K562 (cell line): ENCODE data around the gene KIF26B. TPM values are rescaled to one million over a fixed set of nuclear protein-coding genes. Genes with fewer than 3 reads are reported as not detected.

Source experiments
- ATAC-seq: fragments of 200-7000 bp; cut with Tn5 transposase; 3 replicates; pipeline ENCODE4 v1.9.1; 2020; ENCODE audit warnings: moderate library complexity
- BruUV-seq: library from RNA; stranded (reverse); fragments of 400-500 nt; replicated peaks from 2 replicates; lab custom pipeline; 2021; lab: Mats Ljungman, UMichigan
- CTCF ChIA-PET: fragments of 300-600 bp; formaldehyde crosslinking; extraction: SDS; loops from one replicate; lab custom pipeline; 2021; ENCODE audit warnings: low intra/inter-chr PET ratio; lab: Yijun Ruan, JAX
- POLR2A ChIA-PET: fragments of 300-600, 350-650 bp; sonication (Branson Sonifier 250); formaldehyde crosslinking; extraction: SDS; loops from one replicate; lab custom pipeline; 2021; ENCODE audit warnings: antibody characterized with exemption, inconsistent platforms; lab: Yijun Ruan, JAX
- DNase-seq, 4 experiments: peaks; one replicate each; pipeline versions ENCODE4 v3.0.0 to v3.0.0-alpha.2; 2011 to 2018; ENCODE audit warnings: low spot score in 3 of 4, mixed read lengths in 3 of 4; ENCODE audit errors: extremely low read depth in 1 of 4
- FAIRE-seq: peaks from 2 replicates; lab custom pipeline; 2011; peaks lifted over from hg19 to GRCh38; lab: Jason Lieb, UNC
- H2AFZ ChIP-seq: 2 replicates; pipeline ENCODE4 v1.6.0; 2011; ENCODE audit warnings: low read depth, low read length, control low read depth, inconsistent platforms
- H3K27ac ChIP-seq: fragments of 200-600 bp; 3 replicates; pipeline ENCODE4 v1.8.0; 2011; ENCODE audit warnings: low read depth, mild to moderate bottlenecking, control low read depth, inconsistent platforms, low read length, moderate library complexity, mixed read lengths; ENCODE audit errors: extremely low read depth
- H3K27me3 ChIP-seq, 2 experiments: fragments of 300-600 bp in 1 of 2; 2 replicates in 1 of 2; 3 replicates in 1 of 2; pipeline versions ENCODE4 v1.6.0 to v1.8.0; 2011; ENCODE audit warnings: inconsistent platforms in 2 of 2, low read length in 2 of 2, mild to moderate bottlenecking in 1 of 2, mixed read lengths in 1 of 2, moderate library complexity in 1 of 2; ENCODE audit not compliant: control insufficient read depth in 2 of 2, insufficient read depth in 2 of 2
- H3K36me3 ChIP-seq: fragments of 300-600 bp; 3 replicates; pipeline ENCODE4 v1.8.0; 2011; ENCODE audit warnings: mild to moderate bottlenecking, low read length, inconsistent platforms; ENCODE audit not compliant: control insufficient read depth, insufficient read depth
- H3K4me1 ChIP-seq, 2 experiments: fragments of 200-600 bp in 1 of 2; replicated peaks in 1 of 2; 2 replicates in 1 of 2; 3 replicates in 1 of 2; pipeline versions ENCODE4 v1.5.1 to v1.8.0; 2011; ENCODE audit warnings: inconsistent platforms in 2 of 2, low read length in 2 of 2, mild to moderate bottlenecking in 1 of 2, mixed read lengths in 1 of 2, moderate library complexity in 1 of 2; ENCODE audit not compliant: control insufficient read depth in 2 of 2, insufficient read depth in 2 of 2
- H3K4me2 ChIP-seq: 2 replicates; pipeline ENCODE4 v1.6.1; 2011; ENCODE audit warnings: low read length, control low read depth, inconsistent platforms, mixed read lengths; ENCODE audit not compliant: insufficient read depth
- H3K4me3 ChIP-seq: fragments of 200-600 bp; sonication (generic), shearing (Covaris generic); 2 replicates; pipeline ENCODE4 v1.5.1; 2016; ENCODE audit warnings: control low read depth, inconsistent platforms
- H3K79me2 ChIP-seq: fragments of 200-600 bp; 3 replicates; pipeline ENCODE4 v1.8.0; 2011; ENCODE audit warnings: low read length, inconsistent platforms; ENCODE audit not compliant: control insufficient read depth, insufficient read depth
- H3K9ac ChIP-seq, 2 experiments: 2 replicates each; pipeline versions ENCODE4 v1.6.0 to v1.6.1; 2011; ENCODE audit warnings: low read depth in 2 of 2, low read length in 2 of 2, control low read depth in 1 of 2, inconsistent platforms in 1 of 2, mild to moderate bottlenecking in 1 of 2, mixed read lengths in 1 of 2; ENCODE audit not compliant: insufficient read depth in 1 of 2
- H3K9me1 ChIP-seq: one replicate; pipeline ENCODE4 v1.6.0; 2011; ENCODE audit warnings: inconsistent platforms, mild to moderate bottlenecking, low read length, moderate library complexity; ENCODE audit not compliant: control insufficient read depth, insufficient read depth
- H3K9me3 ChIP-seq: replicated peaks from 2 replicates; pipeline ENCODE4 v1.5.1; 2011; ENCODE audit warnings: low read depth, low read length, inconsistent platforms; ENCODE audit not compliant: control insufficient read depth, insufficient read depth
- H4K20me1 ChIP-seq: replicated peaks from 2 replicates; pipeline ENCODE4 v1.6.1; 2011; ENCODE audit warnings: low read length, inconsistent platforms, mixed read lengths; ENCODE audit not compliant: control insufficient read depth, insufficient read depth
- BRF1 ChIP-seq: IDR thresholded peaks from 3 replicates; pipeline ENCODE4 v1.6.1; 2011; ENCODE audit warnings: borderline replicate concordance, mild to moderate bottlenecking; ENCODE audit not compliant: insufficient read length; ENCODE audit errors: extremely low read depth
- CBX8 ChIP-seq: fragments of 200-600 bp; sonication (generic); IDR thresholded peaks from 2 replicates; pipeline ENCODE4 v1.6.1; 2012; ENCODE audit warnings: borderline replicate concordance, mixed run types, low read depth, mild to moderate bottlenecking, moderate library complexity, mixed read lengths, low read length, control low read depth, inconsistent platforms; ENCODE audit not compliant: poor library complexity, severe bottlenecking; ENCODE audit errors: extremely low read depth
- DMBX1 ChIP-seq: fragments of 250-450 bp; sonication (Bioruptor Pico); IDR thresholded peaks from 2 replicates; pipeline ENCODE4 v1.8.0; 2022; ENCODE audit warnings: inconsistent platforms, mild to moderate bottlenecking, moderate library complexity, borderline replicate concordance
- MECOM ChIP-seq: fragments of 250-450 bp; sonication (Bioruptor Pico); IDR thresholded peaks from 2 replicates; pipeline ENCODE4 v1.8.0; 2022; ENCODE audit warnings: inconsistent platforms
- NCOA4 ChIP-seq: fragments of 450-650 bp; IDR thresholded peaks from 2 replicates; pipeline ENCODE4 v1.6.1; 2018; ENCODE audit warnings: mild to moderate bottlenecking; ENCODE audit not compliant: partially characterized antibody
- NR2C2 ChIP-seq, 2 experiments: fragments of 200-800 bp in 1 of 2; sonication (Bioruptor generic) in 1 of 2; sonication (generic) in 1 of 2; formaldehyde crosslinking in 1 of 2; IDR thresholded peaks; 2 replicates each; pipeline versions ENCODE4 v1.6.1 to v1.8.0; 2016 to 2022; ENCODE audit warnings: mild to moderate bottlenecking in 1 of 2, missing compliant biosample characterization in 1 of 2, missing genetic modification characterization in 1 of 2, missing genetic modification reagents in 1 of 2
- PREB ChIP-seq: sonication (generic); formaldehyde crosslinking; IDR thresholded peaks from 2 replicates; pipeline ENCODE4 v1.8.1; 2023; ENCODE audit warnings: mild to moderate bottlenecking, missing genetic modification reagents
- SREBF1 ChIP-seq: fragments of 150-350 bp; IDR thresholded peaks from 2 replicates; pipeline ENCODE4 v1.6.1; 2014; ENCODE audit warnings: antibody characterized with exemption, low read depth, low read length, borderline replicate concordance
- ZBED1 ChIP-seq: IDR thresholded peaks from 2 replicates; pipeline ENCODE4 v1.6.1; 2014
- ZNF586 ChIP-seq: fragments of 450-650 bp; formaldehyde crosslinking; conservative IDR thresholded peaks from 2 replicates; pipeline ENCODE4 v1.4.0; 2020; ENCODE audit warnings: mild to moderate bottlenecking, moderate library complexity
- ZNF77 ChIP-seq: fragments of 250-450 bp; sonication (Bioruptor Pico); IDR thresholded peaks from 2 replicates; pipeline ENCODE4 v1.5.0; 2020
- WGBS: fragments of 100-300 bp; shearing (Covaris generic); methylation state at CpG from one replicate; pipeline ENCODE4 v1.1.6; 2016; ENCODE audit warnings: low coverage, mixed read lengths; ENCODE audit not compliant: insufficient coverage; ENCODE audit errors: missing lambda C conversion rate; 5-methylcytosine and 5-hydroxymethylcytosine counted together
- in situ Hi-C: fragments of 300-500 bp; cut with MboI; formaldehyde crosslinking; loops from 4 replicates; pipeline ENCODE4 v1.15.0; 2018; ENCODE audit warnings: inconsistent platforms, mixed read lengths
- intact Hi-C: fragments of 100-400 bp; cut with micrococcal nuclease; formaldehyde crosslinking; loops from 2 replicates; pipeline ENCODE4 v1.14.2; 2022
- polyA plus RNA-seq, 8 experiments: library from polyadenylated mRNA; depleted of rRNA in 4 of 8; stranded (reverse) in 5 of 8; unstranded in 3 of 8; fragments of >200 nt; fragmentation: Nextera tagmentation in 2 of 8; fragmentation: Illumina TruSeq in 1 of 8; extraction: Ambion mirVana in 2 of 8; extraction: Trizol in 1 of 8; gene quantifications; 2 replicates each; pipeline versions ENCODE4 v1.2.1 to v1.2.3, GENCODE V29; 2011 to 2014; ENCODE audit warnings: inconsistent platforms in 1 of 8, missing spikeins in 1 of 8
- total RNA-seq, 7 experiments: library from RNA; depleted of rRNA in 6 of 7; stranded (reverse); fragments of >200 nt in 6 of 7; fragmentation: Illumina TruSeq in 2 of 7; extraction: Trizol in 2 of 7; gene quantifications; 2 replicates each; pipeline versions ENCODE4 v1.2.1 to v1.2.3, GENCODE V29; 2011 to 2021; ENCODE audit warnings: low replicate concordance in 1 of 7
- TF ChIP-seq, protein P1 (sequence below): sonication (generic); formaldehyde crosslinking; IDR thresholded peaks from 2 replicates; pipeline ENCODE4 v1.8.0; 2022; ENCODE audit warnings: mild to moderate bottlenecking, missing genetic modification reagents, borderline replicate concordance
- TF ChIP-seq, protein P2 (sequence below): IDR thresholded peaks from 2 replicates; pipeline ENCODE4 v1.6.1; 2011; ENCODE audit warnings: borderline replicate concordance, low read depth, mild to moderate bottlenecking, moderate library complexity, low read length; ENCODE audit not compliant: insufficient read depth, poor library complexity, severe bottlenecking
- TF ChIP-seq, protein P3 (sequence below), 2 experiments: IDR thresholded peaks; 2 replicates each; pipeline ENCODE4 v1.6.1; 2012; ENCODE audit warnings: improper control_type of control experiment in 2 of 2, low read depth in 2 of 2, low read length in 2 of 2, borderline replicate concordance in 1 of 2

Gene KIF26B
- total and polyA plus RNA-seq, 9 of the 15 experiments (the other 6 are each of a cell fraction or from before 2014, with no cell fraction given) = 0.02 to 0.08 (median 0.03) TPM; not detected in 6

GRCh38 chr1:245604979-245605378 lies 450.2 kb downstream of the KIF26B start:
- no peaks in the 10 kb centered on the region for H4K20me1 ChIP-seq
- in situ Hi-C loops (no loop called here), intact Hi-C loops (no loop called here)
- ChIA-PET CTCF (no interaction called here), POLR2A (no interaction called here)
- FAIRE-seq (no peak), ATAC-seq (no peak), DNase-seq (no peak)
- H3K79me2 ChIP-seq = no peaks in the 10 kb centered on the region
- no peak overlapping the region for H2AFZ ChIP-seq
- H3K4me2 ChIP-seq = no peak overlapping the region
- no peak overlapping the region for H3K27ac ChIP-seq
- no peak overlapping the region for H3K4me3 ChIP-seq
- no peaks in the 10 kb centered on the region for H3K36me3 ChIP-seq
- peaks cover 64 to 86% of the 10 kb centered on the region in 2 experiments for H3K27me3 ChIP-seq
- H3K4me1 ChIP-seq = peaks cover 0 to 4% of the 10 kb centered on the region in 2 experiments; a peak in 2 of 5 replicates
- WGBS = 2% methylated on average over 9 of the region's 9 CpGs
- no peak overlapping the region for H3K9ac ChIP-seq
- no peaks in the 10 kb centered on the region for H3K9me1 ChIP-seq
- no TSS peak for BruUV-seq
- no peaks in the 10 kb centered on the region for H3K9me3 ChIP-seq
- TF ChIP-seq DMBX1 (CRISPR knock-in tag) = no peak
- TF ChIP-seq MECOM (CRISPR knock-in tag) = no peak
- TF ChIP-seq, protein P1, sequence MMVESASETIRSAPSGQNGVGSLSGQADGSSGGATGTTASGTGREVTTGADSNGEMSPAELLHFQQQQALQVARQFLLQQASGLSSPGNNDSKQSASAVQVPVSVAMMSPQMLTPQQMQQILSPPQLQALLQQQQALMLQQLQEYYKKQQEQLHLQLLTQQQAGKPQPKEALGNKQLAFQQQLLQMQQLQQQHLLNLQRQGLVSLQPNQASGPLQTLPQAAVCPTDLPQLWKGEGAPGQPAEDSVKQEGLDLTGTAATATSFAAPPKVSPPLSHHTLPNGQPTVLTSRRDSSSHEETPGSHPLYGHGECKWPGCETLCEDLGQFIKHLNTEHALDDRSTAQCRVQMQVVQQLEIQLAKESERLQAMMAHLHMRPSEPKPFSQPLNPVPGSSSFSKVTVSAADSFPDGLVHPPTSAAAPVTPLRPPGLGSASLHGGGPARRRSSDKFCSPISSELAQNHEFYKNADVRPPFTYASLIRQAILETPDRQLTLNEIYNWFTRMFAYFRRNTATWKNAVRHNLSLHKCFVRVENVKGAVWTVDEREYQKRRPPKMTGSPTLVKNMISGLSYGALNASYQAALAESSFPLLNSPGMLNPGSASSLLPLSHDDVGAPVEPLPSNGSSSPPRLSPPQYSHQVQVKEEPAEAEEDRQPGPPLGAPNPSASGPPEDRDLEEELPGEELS (CRISPR knock-in tag) = no peak
- TF ChIP-seq, protein P2, sequence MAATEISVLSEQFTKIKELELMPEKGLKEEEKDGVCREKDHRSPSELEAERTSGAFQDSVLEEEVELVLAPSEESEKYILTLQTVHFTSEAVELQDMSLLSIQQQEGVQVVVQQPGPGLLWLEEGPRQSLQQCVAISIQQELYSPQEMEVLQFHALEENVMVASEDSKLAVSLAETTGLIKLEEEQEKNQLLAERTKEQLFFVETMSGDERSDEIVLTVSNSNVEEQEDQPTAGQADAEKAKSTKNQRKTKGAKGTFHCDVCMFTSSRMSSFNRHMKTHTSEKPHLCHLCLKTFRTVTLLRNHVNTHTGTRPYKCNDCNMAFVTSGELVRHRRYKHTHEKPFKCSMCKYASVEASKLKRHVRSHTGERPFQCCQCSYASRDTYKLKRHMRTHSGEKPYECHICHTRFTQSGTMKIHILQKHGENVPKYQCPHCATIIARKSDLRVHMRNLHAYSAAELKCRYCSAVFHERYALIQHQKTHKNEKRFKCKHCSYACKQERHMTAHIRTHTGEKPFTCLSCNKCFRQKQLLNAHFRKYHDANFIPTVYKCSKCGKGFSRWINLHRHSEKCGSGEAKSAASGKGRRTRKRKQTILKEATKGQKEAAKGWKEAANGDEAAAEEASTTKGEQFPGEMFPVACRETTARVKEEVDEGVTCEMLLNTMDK = no peak
- TF ChIP-seq BRF1 = no peak
- TF ChIP-seq PREB (CRISPR knock-in tag) = no peak
- TF ChIP-seq ZNF77 = no peak
- TF ChIP-seq ZBED1 = no peak
- TF ChIP-seq, protein P3, sequence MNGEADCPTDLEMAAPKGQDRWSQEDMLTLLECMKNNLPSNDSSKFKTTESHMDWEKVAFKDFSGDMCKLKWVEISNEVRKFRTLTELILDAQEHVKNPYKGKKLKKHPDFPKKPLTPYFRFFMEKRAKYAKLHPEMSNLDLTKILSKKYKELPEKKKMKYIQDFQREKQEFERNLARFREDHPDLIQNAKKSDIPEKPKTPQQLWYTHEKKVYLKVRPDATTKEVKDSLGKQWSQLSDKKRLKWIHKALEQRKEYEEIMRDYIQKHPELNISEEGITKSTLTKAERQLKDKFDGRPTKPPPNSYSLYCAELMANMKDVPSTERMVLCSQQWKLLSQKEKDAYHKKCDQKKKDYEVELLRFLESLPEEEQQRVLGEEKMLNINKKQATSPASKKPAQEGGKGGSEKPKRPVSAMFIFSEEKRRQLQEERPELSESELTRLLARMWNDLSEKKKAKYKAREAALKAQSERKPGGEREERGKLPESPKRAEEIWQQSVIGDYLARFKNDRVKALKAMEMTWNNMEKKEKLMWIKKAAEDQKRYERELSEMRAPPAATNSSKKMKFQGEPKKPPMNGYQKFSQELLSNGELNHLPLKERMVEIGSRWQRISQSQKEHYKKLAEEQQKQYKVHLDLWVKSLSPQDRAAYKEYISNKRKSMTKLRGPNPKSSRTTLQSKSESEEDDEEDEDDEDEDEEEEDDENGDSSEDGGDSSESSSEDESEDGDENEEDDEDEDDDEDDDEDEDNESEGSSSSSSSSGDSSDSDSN (IDR thresholded peaks at IDR 0.05; ENCODE audit: borderline replicate concordance in 1 of 2, low read depth in 2 of 2, low read length in 2 of 2) = no peak
- TF ChIP-seq CBX8 = no peak
- no peak for TF ChIP-seq SREBF1
- no peak for TF ChIP-seq NCOA4
- no peak for TF ChIP-seq ZNF586 (CRISPR knock-in tag)
- TF ChIP-seq NR2C2 (CRISPR knock-in tag; IDR thresholded peaks at IDR 0.05) = no peak
- no peak for TF ChIP-seq NR2C2 (tag; IDR thresholded peaks at IDR 0.05)
